Erythroblast (primary cell): ENCODE results near the gene LRCOL1.

Source experiments
- GATA1 ChIP-seq: IDR thresholded peaks from 2 replicates; pipeline ENCODE4 v1.6.1; 2011; ENCODE audit warnings: low read depth, mild to moderate bottlenecking, control low read depth, low read length, moderate library complexity
- POLR2A ChIP-seq: IDR thresholded peaks from 2 replicates; pipeline ENCODE4 v1.6.1; 2011; ENCODE audit warnings: mild to moderate bottlenecking, low read length

GRCh38 chr12:132620899-132621656, 10.7 kb upstream of the LRCOL1 start:
- TF ChIP-seq POLR2A, result no peak
- no peak for TF ChIP-seq GATA1
